MCF 10A (cell line): ENCODE measurements around the gene IL36RN. TPM values are rescaled to one million over a fixed set of nuclear protein-coding genes. Genes with fewer than 3 reads are reported as not detected.

Experiments used
- BruUV-seq: library from RNA; stranded (reverse); fragments of 400-500 nt; replicated peaks from 2 replicates; lab custom pipeline; 2021; lab: Mats Ljungman, UMichigan
- CTCF ChIA-PET: fragments of 300-600 bp; sonication (Branson Sonifier 250); formaldehyde crosslinking; extraction: SDS; loops from one replicate; lab custom pipeline; 2021; ENCODE audit warnings: antibody characterized with exemption, inconsistent platforms; lab: Yijun Ruan, JAX
- POLR2A ChIA-PET: fragments of 300-600, 350-650 bp; sonication (Branson Sonifier 250); formaldehyde crosslinking; extraction: SDS; loops from one replicate; lab custom pipeline; 2020; ENCODE audit warnings: antibody characterized with exemption, inconsistent platforms; lab: Yijun Ruan, JAX
- DNase-seq: peaks from one replicate; pipeline ENCODE4 v3.0.0-alpha.2; 2018; ENCODE audit not compliant: unreplicated experiment
- H3K27ac Mint-ChIP-seq: one replicate; pipeline ENCODE4 v1.8.0; 2022; ENCODE audit warnings: mild to moderate bottlenecking, low read depth, mixed read lengths; ENCODE audit not compliant: unreplicated experiment
- H3K27me3 Mint-ChIP-seq: one replicate; pipeline ENCODE4 v1.8.0; 2022; ENCODE audit warnings: mixed read lengths; ENCODE audit not compliant: insufficient read depth, unreplicated experiment
- H3K36me3 Mint-ChIP-seq: one replicate; pipeline ENCODE4 v1.8.0; 2022; ENCODE audit warnings: mild to moderate bottlenecking, moderate library complexity, mixed read lengths; ENCODE audit not compliant: insufficient read depth, unreplicated experiment
- H3K4me1 Mint-ChIP-seq: one replicate; pipeline ENCODE4 v1.8.0; 2022; ENCODE audit warnings: mixed read lengths; ENCODE audit not compliant: insufficient read depth, unreplicated experiment
- H3K4me3 Mint-ChIP-seq: one replicate; pipeline ENCODE4 v1.8.0; 2022; ENCODE audit warnings: mild to moderate bottlenecking, moderate library complexity, mixed read lengths; ENCODE audit not compliant: unreplicated experiment
- H3K9me3 Mint-ChIP-seq: one replicate; pipeline ENCODE4 v1.8.0; 2022; ENCODE audit warnings: mixed read lengths; ENCODE audit not compliant: unreplicated experiment
- CTCF ChIP-seq: fragments of 200-600 bp; IDR thresholded peaks from one replicate; pipeline ENCODE4 v1.8.0; 2022; ENCODE audit warnings: antibody characterized with exemption, mild to moderate bottlenecking; ENCODE audit not compliant: unreplicated experiment
- intact Hi-C: fragments of 100-400 bp; cut with micrococcal nuclease; formaldehyde crosslinking; loops from 2 replicates; pipeline ENCODE4 v1.14.1; 2022
- total RNA-seq: library from RNA; stranded (reverse); gene quantifications from 2 replicates; pipeline ENCODE4 v1.2.3, GENCODE V29; 2022

IL36RN gene
- total RNA-seq, 1 experiment from 2014 or later: not detected

- no peaks in the 10 kb centered on the region for H3K36me3 Mint-ChIP-seq
- no peak overlapping the region for H3K4me3 Mint-ChIP-seq
- intact Hi-C loops: no loop called here
- no peaks in the 10 kb centered on the region for H3K9me3 Mint-ChIP-seq
- ChIA-PET CTCF (interaction anchor here (0.9 kb wide), 1 partner anchor 50 kb away, joined by 3 read pairs; no protein-coding TSS in a partner anchor), POLR2A (no interaction called here)
- no TSS peak for BruUV-seq
- no peak overlapping the region for H3K27ac Mint-ChIP-seq
- H3K27me3 Mint-ChIP-seq: peaks cover 89% of the 10 kb centered on the region
- TF ChIP-seq CTCF: no peak
- no peaks in the 10 kb centered on the region for H3K4me1 Mint-ChIP-seq
- no peak for DNase-seq
Observed at GRCh38 chr2:113024764-113025163, 34.2 kb upstream of the IL36RN start.

GRCh38 chr2:113025737-113026136 lies 33.3 kb upstream of the IL36RN start:
- Mint-ChIP-seq H3K9me3 (no peaks in the 10 kb centered on the region), H3K27me3 (peaks cover 99% of the 10 kb centered on the region), H3K4me3 (no peak overlapping the region), H3K27ac (no peak overlapping the region), H3K4me1 (no peaks in the 10 kb centered on the region), H3K36me3 (no peaks in the 10 kb centered on the region)
- intact Hi-C loops: no loop called here
- BruUV-seq: no TSS peak
- ChIA-PET POLR2A (no interaction called here), CTCF (no interaction called here)
- TF ChIP-seq CTCF: no peak
- no peak for DNase-seq

- ChIA-PET CTCF (interaction anchor here (1.4 kb wide), 1 partner anchor 68 kb away, joined by 5 read pairs; no protein-coding TSS in a partner anchor), POLR2A (no interaction called here)
- H3K36me3 Mint-ChIP-seq: no peaks in the 10 kb centered on the region
- H3K4me1 Mint-ChIP-seq: no peaks in the 10 kb centered on the region
- no peak for DNase-seq
- H3K9me3 Mint-ChIP-seq: no peaks in the 10 kb centered on the region
- peaks cover 99% of the 10 kb centered on the region for H3K27me3 Mint-ChIP-seq
- no peak overlapping the region for H3K27ac Mint-ChIP-seq
- no peak overlapping the region for H3K4me3 Mint-ChIP-seq
- no TSS peak for BruUV-seq
- intact Hi-C loops: no loop called here
- no peak for TF ChIP-seq CTCF
Observed at GRCh38 chr2:113027691-113028090, 31.3 kb upstream of the IL36RN start.

- DNase-seq: no peak
- ChIA-PET POLR2A (no interaction called here), CTCF (interaction anchor here (1.4 kb wide), 1 partner anchor 69 kb away, joined by 5 read pairs; no protein-coding TSS in a partner anchor)
- Mint-ChIP-seq H3K36me3 (no peaks in the 10 kb centered on the region), H3K4me3 (no peak overlapping the region), H3K27ac (no peak overlapping the region), H3K9me3 (no peaks in the 10 kb centered on the region), H3K4me1 (no peaks in the 10 kb centered on the region), H3K27me3 (peaks cover 99% of the 10 kb centered on the region)
- intact Hi-C loops: no loop called here
- no peak for TF ChIP-seq CTCF
- BruUV-seq: no TSS peak
Observed at GRCh38 chr2:113028112-113028511, 30.9 kb upstream of the IL36RN start.
